DOHH2 (cell line): Measurements from ENCODE around the gene CWC22.

Source experiments
- H3F3A ChIP-seq: fragments of 200-600 bp; sonication (generic), shearing (Covaris generic); 2 replicates; pipeline ENCODE4 v1.6.0; 2016; ENCODE audit warnings: antibody characterized with exemption, mild to moderate bottlenecking; ENCODE audit not compliant: control insufficient read depth, insufficient read depth
- H3K27ac ChIP-seq: fragments of 200-600 bp; sonication (generic); 2 replicates; pipeline ENCODE4 v1.5.1; 2014; ENCODE audit warnings: low read depth, mild to moderate bottlenecking, low read length, moderate library complexity
- H3K27me3 ChIP-seq: fragments of 200-600 bp; sonication (generic); 2 replicates; pipeline ENCODE4 v1.6.1; 2014; ENCODE audit warnings: mild to moderate bottlenecking, low read length, mixed read lengths; ENCODE audit not compliant: control insufficient read depth
- H3K36me3 ChIP-seq: fragments of 200-600 bp; sonication (generic); 2 replicates; pipeline ENCODE4 v1.6.1; 2014; ENCODE audit warnings: mild to moderate bottlenecking, low read length, moderate library complexity, mixed read lengths; ENCODE audit not compliant: control insufficient read depth
- H3K4me1 ChIP-seq: fragments of 200-600 bp; sonication (generic); 2 replicates; pipeline ENCODE4 v1.6.1; 2014; ENCODE audit warnings: mild to moderate bottlenecking, low read length, mixed read lengths; ENCODE audit not compliant: control insufficient read depth
- H3K4me2 ChIP-seq: fragments of 200-600 bp; sonication (generic); 2 replicates; pipeline ENCODE4 v1.6.0; 2014; ENCODE audit warnings: mild to moderate bottlenecking, low read length, moderate library complexity
- H3K4me3 ChIP-seq: fragments of 200-600 bp; sonication (generic); 2 replicates; pipeline ENCODE4 v1.5.1; 2014; ENCODE audit warnings: mild to moderate bottlenecking, low read length, mixed read lengths
- H3K79me2 ChIP-seq: fragments of 200-600 bp; sonication (generic); 2 replicates; pipeline ENCODE4 v1.6.1; 2014; ENCODE audit warnings: mild to moderate bottlenecking, low read length, mixed read lengths; ENCODE audit not compliant: control insufficient read depth
- H3K9me2 ChIP-seq: fragments of 200-600 bp; sonication (generic); replicated peaks from 2 replicates; pipeline ENCODE4 v1.6.1; 2014; ENCODE audit warnings: mild to moderate bottlenecking, low read length, mixed read lengths; ENCODE audit not compliant: control insufficient read depth
- H3K9me3 ChIP-seq: fragments of 200-600 bp; sonication (generic); 2 replicates; pipeline ENCODE4 v1.6.1; 2014; ENCODE audit warnings: antibody characterized with exemption, low read length, mixed read lengths; ENCODE audit not compliant: control insufficient read depth, insufficient read depth
- H4K20me1 ChIP-seq: fragments of 200-600 bp; sonication (generic); 2 replicates; pipeline ENCODE4 v1.6.0; 2014; ENCODE audit warnings: low read depth, mild to moderate bottlenecking, antibody characterized with exemption, low read length, moderate library complexity; ENCODE audit not compliant: control insufficient read depth, insufficient read depth
- CTCF ChIP-seq: fragments of 200-600 bp; sonication (generic); IDR thresholded peaks from one replicate; pipeline ENCODE4 v1.5.1; 2014; ENCODE audit warnings: antibody characterized with exemption, mild to moderate bottlenecking, low read depth, low read length; ENCODE audit not compliant: poor library complexity, severe bottlenecking
- EZH2phosphoT487 ChIP-seq: fragments of 200-600 bp; sonication (generic); IDR thresholded peaks from 2 replicates; pipeline ENCODE4 v1.6.1; 2017; ENCODE audit warnings: borderline replicate concordance, mild to moderate bottlenecking, antibody characterized with exemption, low read length, moderate library complexity, mixed read lengths

The CWC22 gene

GRCh38 chr2:180040146-180040925 lies 33.2 kb upstream of the CWC22 start:
- H3K4me3 ChIP-seq: no peak overlapping the region
- H3K27ac ChIP-seq: no peak overlapping the region
- no peaks in the 10 kb centered on the region for H3K4me1 ChIP-seq
- no peaks in the 10 kb centered on the region for H4K20me1 ChIP-seq
- H3K9me2 ChIP-seq: no peaks in the 10 kb centered on the region
- H3K4me2 ChIP-seq: no peak overlapping the region
- peaks cover 8% of the 10 kb centered on the region for H3K27me3 ChIP-seq
- H3K36me3 ChIP-seq: no peaks in the 10 kb centered on the region
- no peaks in the 10 kb centered on the region for H3K9me3 ChIP-seq
- TF ChIP-seq EZH2phosphoT487 (no peak), CTCF (no peak)
- H3F3A ChIP-seq: no peaks in the 10 kb centered on the region
- H3K79me2 ChIP-seq: no peaks in the 10 kb centered on the region

DNA sequence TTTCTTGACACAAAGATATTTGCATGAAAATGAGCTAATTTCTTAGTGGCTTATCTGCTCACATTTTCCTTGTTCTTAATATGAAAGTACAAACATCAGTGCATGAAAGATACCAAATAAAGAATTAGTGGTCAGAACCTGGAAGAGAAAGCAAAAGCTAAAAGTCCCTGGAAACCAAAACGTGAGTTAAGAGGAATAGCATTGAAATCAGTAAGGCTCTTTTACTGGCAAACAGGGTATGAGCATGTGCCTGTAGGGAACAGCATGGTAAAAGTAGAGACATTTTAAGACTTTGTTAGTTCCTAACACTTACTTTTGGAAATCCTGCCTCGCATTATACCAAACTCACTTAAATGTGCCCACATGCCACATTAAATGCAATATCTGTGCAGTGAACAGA lies 31.9 kb upstream of the CWC22 start:
- Histone ChIP-seq H3K4me1 (no peaks in the 10 kb centered on the region), H3K36me3 (no peaks in the 10 kb centered on the region), H3K27me3 (peaks cover 8% of the 10 kb centered on the region), H3K79me2 (no peaks in the 10 kb centered on the region), H4K20me1 (no peaks in the 10 kb centered on the region), H3K4me3 (no peak overlapping the region), H3K4me2 (no peak overlapping the region), H3F3A (no peaks in the 10 kb centered on the region), H3K9me2 (no peaks in the 10 kb centered on the region), H3K9me3 (no peaks in the 10 kb centered on the region), H3K27ac (no peak overlapping the region)
- no peak for TF ChIP-seq CTCF
- TF ChIP-seq EZH2phosphoT487: no peak

- H3K27ac ChIP-seq: no peak overlapping the region
- no peaks in the 10 kb centered on the region for H3K9me3 ChIP-seq
- no peaks in the 10 kb centered on the region for H3K79me2 ChIP-seq
- H3K4me2 ChIP-seq: no peak overlapping the region
- H3K36me3 ChIP-seq: no peaks in the 10 kb centered on the region
- no peaks in the 10 kb centered on the region for H4K20me1 ChIP-seq
- H3K4me1 ChIP-seq: no peaks in the 10 kb centered on the region
- no peaks in the 10 kb centered on the region for H3K9me2 ChIP-seq
- peaks cover 5% of the 10 kb centered on the region; the same call in 1 of the 2 replicates for H3K27me3 ChIP-seq
- TF ChIP-seq EZH2phosphoT487: no peak
- no peak for TF ChIP-seq CTCF
- H3K4me3 ChIP-seq: no peak overlapping the region
- no peaks in the 10 kb centered on the region for H3F3A ChIP-seq
Measured at GRCh38 chr2:180033993-180034894, 27.1 kb upstream of the CWC22 start.
